MCF 10A (cell line): Measurements from ENCODE around the gene TRIM67. TPM values are rescaled to one million over a fixed set of nuclear protein-coding genes. Genes with fewer than 3 reads are reported as not detected.
"Not testable (repeated sequence)": the region's sequence is repeated elsewhere in the genome, so short reads cannot be mapped to it uniquely, and the experiment has no call there.

Experiments used
- BruUV-seq: library from RNA; stranded (reverse); fragments of 400-500 nt; replicated peaks from 2 replicates; lab custom pipeline; 2021; lab: Mats Ljungman, UMichigan
- CTCF ChIA-PET: fragments of 300-600 bp; sonication (Branson Sonifier 250); formaldehyde crosslinking; extraction: SDS; loops from one replicate; lab custom pipeline; 2021; ENCODE audit warnings: antibody characterized with exemption, inconsistent platforms; lab: Yijun Ruan, JAX
- POLR2A ChIA-PET: fragments of 300-600, 350-650 bp; sonication (Branson Sonifier 250); formaldehyde crosslinking; extraction: SDS; loops from one replicate; lab custom pipeline; 2020; ENCODE audit warnings: antibody characterized with exemption, inconsistent platforms; lab: Yijun Ruan, JAX
- DNase-seq: peaks from one replicate; pipeline ENCODE4 v3.0.0-alpha.2; 2018; ENCODE audit not compliant: unreplicated experiment
- H3K27ac Mint-ChIP-seq: one replicate; pipeline ENCODE4 v1.8.0; 2022; ENCODE audit warnings: mild to moderate bottlenecking, low read depth, mixed read lengths; ENCODE audit not compliant: unreplicated experiment
- H3K27me3 Mint-ChIP-seq: one replicate; pipeline ENCODE4 v1.8.0; 2022; ENCODE audit warnings: mixed read lengths; ENCODE audit not compliant: insufficient read depth, unreplicated experiment
- H3K36me3 Mint-ChIP-seq: one replicate; pipeline ENCODE4 v1.8.0; 2022; ENCODE audit warnings: mild to moderate bottlenecking, moderate library complexity, mixed read lengths; ENCODE audit not compliant: insufficient read depth, unreplicated experiment
- H3K4me1 Mint-ChIP-seq: one replicate; pipeline ENCODE4 v1.8.0; 2022; ENCODE audit warnings: mixed read lengths; ENCODE audit not compliant: insufficient read depth, unreplicated experiment
- H3K4me3 Mint-ChIP-seq: one replicate; pipeline ENCODE4 v1.8.0; 2022; ENCODE audit warnings: mild to moderate bottlenecking, moderate library complexity, mixed read lengths; ENCODE audit not compliant: unreplicated experiment
- H3K9me3 Mint-ChIP-seq: one replicate; pipeline ENCODE4 v1.8.0; 2022; ENCODE audit warnings: mixed read lengths; ENCODE audit not compliant: unreplicated experiment
- CTCF ChIP-seq: fragments of 200-600 bp; IDR thresholded peaks from one replicate; pipeline ENCODE4 v1.8.0; 2022; ENCODE audit warnings: antibody characterized with exemption, mild to moderate bottlenecking; ENCODE audit not compliant: unreplicated experiment
- intact Hi-C: fragments of 100-400 bp; cut with micrococcal nuclease; formaldehyde crosslinking; loops from 2 replicates; pipeline ENCODE4 v1.14.1; 2022
- total RNA-seq: library from RNA; stranded (reverse); gene quantifications from 2 replicates; pipeline ENCODE4 v1.2.3, GENCODE V29; 2022

The TRIM67 gene
- total RNA-seq, 1 experiment from 2014 or later: not detected

GRCh38 chr1:231122143-231122542 lies 39.7 kb upstream of the TRIM67 start:
- Mint-ChIP-seq H3K9me3 (no peaks in the 10 kb centered on the region), H3K27ac (no peak overlapping the region), H3K4me3 (no peak overlapping the region), H3K36me3 (no peaks in the 10 kb centered on the region), H3K4me1 (no peaks in the 10 kb centered on the region), H3K27me3 (peaks cover 30% of the 10 kb centered on the region)
- ChIA-PET POLR2A (no interaction called here), CTCF (no interaction called here)
- intact Hi-C loops: no loop called here
- no TSS peak for BruUV-seq
- TF ChIP-seq CTCF: no peak
- no peak for DNase-seq

GRCh38 chr1:231124746-231125145 lies 37.1 kb upstream of the TRIM67 start:
- H3K36me3 Mint-ChIP-seq: no peaks in the 10 kb centered on the region
- H3K4me3 Mint-ChIP-seq: no peak overlapping the region
- ChIA-PET POLR2A (interaction anchor here (1.5 kb wide), 1 partner anchor 41 kb away, joined by 3 read pairs; no protein-coding TSS in a partner anchor), CTCF (interaction anchor here (0.6 to 0.9 kb wide), 4 partner anchors 33 to 87 kb away, joined by 3 read pairs; no protein-coding TSS in a partner anchor)
- TF ChIP-seq CTCF: no peak
- no peaks in the 10 kb centered on the region for H3K9me3 Mint-ChIP-seq
- no peak for DNase-seq
- intact Hi-C loops: no loop called here
- BruUV-seq: no TSS peak
- H3K27ac Mint-ChIP-seq: no peak overlapping the region
- no peaks in the 10 kb centered on the region for H3K4me1 Mint-ChIP-seq
- H3K27me3 Mint-ChIP-seq: peaks cover 8% of the 10 kb centered on the region

- ChIA-PET CTCF (interaction anchor here (1.1 kb wide), 1 partner anchor 15 kb away, joined by 4 read pairs; no protein-coding TSS in a partner anchor), POLR2A (interaction anchor here (0.6 to 1.5 kb wide), 4 partner anchors 11 to 110 kb away, joined by 3 read pairs; no protein-coding TSS in a partner anchor)
- Mint-ChIP-seq H3K9me3 (no peaks in the 10 kb centered on the region), H3K27ac (no peak overlapping the region), H3K4me3 (no peak overlapping the region), H3K27me3 (no peaks in the 10 kb centered on the region), H3K36me3 (no peaks in the 10 kb centered on the region), H3K4me1 (no peaks in the 10 kb centered on the region)
- BruUV-seq: no TSS peak
- intact Hi-C loops: no loop called here
- no peak for DNase-seq
- no peak for TF ChIP-seq CTCF
These were observed 35.8 kb upstream of the TRIM67 start for GRCh38 chr1:231125972-231126580.

- BruUV-seq, H3K27me3 Mint-ChIP-seq, H3K36me3 Mint-ChIP-seq, H3K4me1 Mint-ChIP-seq, POLR2A ChIA-PET, H3K27ac Mint-ChIP-seq, H3K4me3 Mint-ChIP-seq, intact Hi-C loops, CTCF ChIA-PET, DNase-seq, H3K9me3 Mint-ChIP-seq: not testable (repeated sequence)
These were observed 34.8 kb upstream of the TRIM67 start for GRCh38 chr1:231127106-231127505.

- H3K27me3 Mint-ChIP-seq, BruUV-seq, POLR2A ChIA-PET, H3K36me3 Mint-ChIP-seq, DNase-seq, H3K4me1 Mint-ChIP-seq, H3K4me3 Mint-ChIP-seq, H3K27ac Mint-ChIP-seq, CTCF ChIA-PET, intact Hi-C loops, H3K9me3 Mint-ChIP-seq: not testable (repeated sequence)
These were observed 33.4 kb upstream of the TRIM67 start for GRCh38 chr1:231128471-231128870.
